T-cell (primary cell): ENCODE data around the gene MAN1A1. TPM values are rescaled to one million over a fixed set of nuclear protein-coding genes. Genes with fewer than 3 reads are reported as not detected.

Experiments used
- ATAC-seq, 4 experiments: fragments of 200-7000 bp in 3 of 4; fragments of 150-1000 bp in 1 of 4; cut with Tn5 transposase; replicated peaks in 1 of 4; 1 replicate in 3 of 4; 2 replicates in 1 of 4; pipeline ENCODE4 v1.10.0; 2021; ENCODE audit warnings: moderate library complexity in 3 of 4, mild to moderate bottlenecking in 2 of 4, moderate number of reproducible peaks in 1 of 4
- CTCF ChIA-PET, 2 donors: fragments of 300-600 bp; sonication (Branson Sonifier 250); formaldehyde crosslinking; loops; one replicate each; lab custom pipeline; 2022; ENCODE audit warnings: antibody characterized with exemption in 2 of 2; lab: Charles Lee
- POLR2A ChIA-PET, 2 donors: fragments of 300-600 bp; sonication (Branson Sonifier 250); formaldehyde crosslinking; loops; one replicate each; lab custom pipeline; 2022; ENCODE audit warnings: antibody characterized with exemption in 2 of 2; lab: Charles Lee
- DNase-seq, 35 experiments: peaks; one replicate each; pipeline versions ENCODE4 v3.0.0 to v3.0.0-alpha.2; 2013 to 2023
- H3K27ac ChIP-seq: one replicate; pipeline ENCODE4 v1.5.1; 2013; ENCODE audit warnings: low read length
- H3K27me3 ChIP-seq, 2 experiments: replicated peaks in 1 of 2; 1 replicate in 1 of 2; 2 replicates in 1 of 2; pipeline versions ENCODE4 v1.6.1 to v1.7.0; 2013; ENCODE audit warnings: low read length in 1 of 2, mixed read lengths in 1 of 2; ENCODE audit not compliant: control insufficient read depth in 2 of 2, insufficient read depth in 2 of 2; ENCODE audit errors: extremely low read depth in 1 of 2
- H3K36me3 ChIP-seq, 2 donors: 1 replicate in 1 of 2; 2 replicates in 1 of 2; pipeline versions ENCODE4 v1.6.1 to v1.7.0; 2013; ENCODE audit warnings: low read length in 1 of 2; ENCODE audit not compliant: control insufficient read depth in 2 of 2, insufficient read depth in 1 of 2; ENCODE audit errors: extremely low read depth in 1 of 2
- H3K4me1 ChIP-seq, 2 experiments: 1 replicate in 1 of 2; 2 replicates in 1 of 2; pipeline versions ENCODE4 v1.6.1 to v1.7.0; 2013; ENCODE audit warnings: low read length in 2 of 2, mixed read lengths in 1 of 2; ENCODE audit not compliant: insufficient read depth in 2 of 2, control insufficient read depth in 1 of 2; ENCODE audit errors: extremely low read depth in 1 of 2
- H3K4me3 ChIP-seq, 2 donors: 1 replicate in 1 of 2; 2 replicates in 1 of 2; pipeline versions ENCODE4 v1.5.1 to v1.7.0; 2013; ENCODE audit warnings: mild to moderate bottlenecking in 2 of 2, low read length in 1 of 2, moderate library complexity in 1 of 2; ENCODE audit not compliant: control insufficient read depth in 1 of 2; ENCODE audit errors: extremely low read depth in 1 of 2
- H3K9me3 ChIP-seq: 2 replicates; pipeline ENCODE4 v1.7.0; 2013
- H3K27ac Mint-ChIP-seq, 2 donors: one replicate each; pipeline ENCODE4 v1.8.0; 2020 to 2021; ENCODE audit warnings: mild to moderate bottlenecking in 2 of 2, mixed read lengths in 2 of 2
- H3K27me3 Mint-ChIP-seq, 2 donors: one replicate each; pipeline ENCODE4 v1.8.0; 2021 to 2022; ENCODE audit warnings: mixed read lengths in 2 of 2
- H3K36me3 Mint-ChIP-seq: one replicate; pipeline ENCODE4 v1.8.0; 2021; ENCODE audit warnings: mixed read lengths
- H3K4me1 Mint-ChIP-seq, 3 donors: one replicate each; pipeline ENCODE4 v1.8.0; 2020 to 2022; ENCODE audit warnings: mixed read lengths in 3 of 3, mild to moderate bottlenecking in 1 of 3
- H3K4me3 Mint-ChIP-seq, 3 donors: one replicate each; pipeline ENCODE4 v1.8.0; 2020 to 2022; ENCODE audit warnings: mild to moderate bottlenecking in 3 of 3, mixed read lengths in 3 of 3, moderate library complexity in 3 of 3
- H3K9me3 Mint-ChIP-seq, 3 donors: one replicate each; pipeline ENCODE4 v1.8.0; 2020 to 2022; ENCODE audit warnings: mixed read lengths in 3 of 3
- WGBS: methylation state at CpG from one replicate; pipeline ENCODE4 v1.1.5; 2013; ENCODE audit warnings: missing lambda C conversion rate; ENCODE audit not compliant: insufficient coverage; 5-methylcytosine and 5-hydroxymethylcytosine counted together
- total RNA-seq, 35 experiments: library from RNA in 6 of 35; stranded (reverse) in 6 of 35; fragments of 120-200 nt in 1 of 35; gene quantifications; one replicate each; pipeline versions ENCODE4 v1.2.1 to v1.2.4 and lab custom pipeline; 2013 to 2026

Gene MAN1A1
- total RNA-seq, 5 donors from 2014 or later (not counting 1 experiment from before 2014, with no cell fraction given), result 9.4 to 13.6 (median 12.3) TPM

- Mint-ChIP-seq H3K9me3 (no peaks in the 10 kb centered on the region), H3K4me1 (peaks cover 2 to 15% (median 5%) of the 10 kb centered on the region in 3 donors), H3K27ac (no peak overlapping the region), H3K4me3 (no peak overlapping the region), H3K27me3 (no peaks in the 10 kb centered on the region), H3K36me3 (peaks cover 6% of the 10 kb centered on the region)
- H3K27me3 ChIP-seq, result no peaks in the 10 kb centered on the region
- DNase-seq, result no peak
- no peak overlapping the region for H3K27ac ChIP-seq
- POLR2A ChIA-PET, result no interaction called here
- no peaks in the 10 kb centered on the region for H3K9me3 ChIP-seq
- CTCF ChIA-PET, result no interaction called here
- H3K36me3 ChIP-seq, result no peaks in the 10 kb centered on the region
- no peak for ATAC-seq
- no peak overlapping the region for H3K4me3 ChIP-seq
- H3K4me1 ChIP-seq, result no peaks in the 10 kb centered on the region
Measured at GRCh38 chr6:119210596-119210995, 139.0 kb downstream of the MAN1A1 start.

GRCh38 chr6:119209452-119210205 is 139.9 kb downstream of the MAN1A1 start:
- Histone ChIP-seq H3K9me3 (no peaks in the 10 kb centered on the region), H3K4me3 (no peak overlapping the region), H3K36me3 (no peaks in the 10 kb centered on the region), H3K27ac (no peak overlapping the region), H3K4me1 (no peaks in the 10 kb centered on the region), H3K27me3 (no peaks in the 10 kb centered on the region)
- Mint-ChIP-seq H3K4me3 (no peak overlapping the region), H3K27me3 (no peaks in the 10 kb centered on the region), H3K36me3 (peaks cover 10% of the 10 kb centered on the region), H3K27ac (no peak overlapping the region), H3K4me1 (peaks cover 2 to 15% (median 5%) of the 10 kb centered on the region in 3 donors), H3K9me3 (no peaks in the 10 kb centered on the region)
- 76% methylated on average over 4 of the region's 11 CpGs for WGBS
- ChIA-PET POLR2A (no interaction called here), CTCF (interaction anchor here in 1 of 2 donors (0.8 kb wide), 1 partner anchor 16 kb away, joined by 3 read pairs; no protein-coding TSS in a partner anchor)
- ATAC-seq, result no peak
- DNase-seq, result no peak

- H3K27me3 ChIP-seq, result no peaks in the 10 kb centered on the region
- H3K36me3 ChIP-seq, result peaks cover 0 to 12% of the 10 kb centered on the region in 2 donors
- no CpG with 5 or more reads among the region's 2 CpGs for whole genome bisulfite sequencing
- Mint-ChIP-seq H3K27ac (no peak overlapping the region), H3K4me1 (peaks cover 2 to 15% (median 5%) of the 10 kb centered on the region in 3 donors), H3K4me3 (no peak overlapping the region), H3K9me3 (no peaks in the 10 kb centered on the region), H3K36me3 (peaks cover 20% of the 10 kb centered on the region), H3K27me3 (no peaks in the 10 kb centered on the region)
- POLR2A ChIA-PET, result no interaction called here
- DNase-seq (no peak), ATAC-seq (no peak)
- H3K4me3 ChIP-seq, result no peak overlapping the region
- no peaks in the 10 kb centered on the region for H3K9me3 ChIP-seq
- H3K4me1 ChIP-seq, result no peaks in the 10 kb centered on the region
- H3K27ac ChIP-seq, result no peak overlapping the region
- CTCF ChIA-PET, result no interaction called here
Measured at GRCh38 chr6:119207971-119208725, 141.4 kb downstream of the MAN1A1 start.

- no peaks in the 10 kb centered on the region for H3K27me3 ChIP-seq
- Mint-ChIP-seq H3K4me1 (peaks cover 2 to 15% (median 5%) of the 10 kb centered on the region in 3 donors), H3K27ac (no peak overlapping the region), H3K4me3 (no peak overlapping the region), H3K36me3 (peaks cover 28% of the 10 kb centered on the region), H3K27me3 (no peaks in the 10 kb centered on the region), H3K9me3 (no peaks in the 10 kb centered on the region)
- DNase-seq (no peak), ATAC-seq (no peak)
- ChIA-PET POLR2A (no interaction called here), CTCF (no interaction called here)
- no peaks in the 10 kb centered on the region for H3K9me3 ChIP-seq
- no peaks in the 10 kb centered on the region for H3K4me1 ChIP-seq
- no peak overlapping the region for H3K4me3 ChIP-seq
- WGBS, result no CpG with 5 or more reads among the region's 2 CpGs
- H3K27ac ChIP-seq, result no peak overlapping the region
- peaks cover 0 to 16% of the 10 kb centered on the region in 2 donors for H3K36me3 ChIP-seq
Measured at GRCh38 chr6:119207327-119207726, 142.2 kb downstream of the MAN1A1 start.

GRCh38 chr6:119205911-119206618 is 143.5 kb downstream of the MAN1A1 start:
- peaks cover 2 to 15% (median 5%) of the 10 kb centered on the region in 3 donors for H3K4me1 Mint-ChIP-seq
- H3K4me3 Mint-ChIP-seq, result no peak overlapping the region
- Histone ChIP-seq H3K9me3 (no peaks in the 10 kb centered on the region), H3K4me1 (no peaks in the 10 kb centered on the region), H3K36me3 (peaks cover 0 to 23% of the 10 kb centered on the region in 2 donors), H3K27ac (no peak overlapping the region), H3K4me3 (no peak overlapping the region), H3K27me3 (no peaks in the 10 kb centered on the region)
- no peak overlapping the region for H3K27ac Mint-ChIP-seq
- DNase-seq (no peak), ATAC-seq (no peak)
- ChIA-PET CTCF (interaction anchor here in 1 of 2 donors (0.6 kb wide), 1 partner anchor 20 kb away, joined by 4 read pairs; no protein-coding TSS in a partner anchor), POLR2A (no interaction called here)
- H3K36me3 Mint-ChIP-seq, result peaks cover 36% of the 10 kb centered on the region
- H3K27me3 Mint-ChIP-seq, result no peaks in the 10 kb centered on the region
- no peaks in the 10 kb centered on the region for H3K9me3 Mint-ChIP-seq
- WGBS, result 81% methylated on average over 4 of the region's 7 CpGs

- CTCF ChIA-PET, result interaction anchor here in 1 of 2 donors (0.6 kb wide), 1 partner anchor 150 kb away, joined by 3 read pairs; no protein-coding TSS in a partner anchor
- Mint-ChIP-seq H3K36me3 (peaks cover 42% of the 10 kb centered on the region), H3K9me3 (no peaks in the 10 kb centered on the region), H3K4me3 (no peak overlapping the region), H3K4me1 (peaks cover 2 to 15% (median 5%) of the 10 kb centered on the region in 3 donors), H3K27ac (no peak overlapping the region), H3K27me3 (no peaks in the 10 kb centered on the region)
- no CpG with 5 or more reads among the region's 3 CpGs for WGBS
- no peak for ATAC-seq
- POLR2A ChIA-PET, result no interaction called here
- Histone ChIP-seq H3K27ac (no peak overlapping the region), H3K4me3 (no peak overlapping the region), H3K27me3 (no peaks in the 10 kb centered on the region), H3K4me1 (no peaks in the 10 kb centered on the region), H3K9me3 (no peaks in the 10 kb centered on the region), H3K36me3 (peaks cover 0 to 24% of the 10 kb centered on the region in 2 donors)
- no peak for DNase-seq
Measured at GRCh38 chr6:119204719-119205118, 144.8 kb downstream of the MAN1A1 start.
